C4-2B (cell line): ENCODE data around the gene SLC16A5.

Source experiments
- CTCF ChIP-seq: fragments of 450-650 bp; conservative IDR thresholded peaks from 2 replicates; pipeline ENCODE4 v1.5.1; 2017; ENCODE audit warnings: mild to moderate bottlenecking
- ZFX ChIP-seq: fragments of 450-650 bp; IDR thresholded peaks from 2 replicates; pipeline ENCODE4 v1.6.1; 2017

GRCh38 chr17:75082683-75083082, 5.1 kb upstream of the SLC16A5 start:
- TF ChIP-seq CTCF (no peak), ZFX (no peak)
